Activated naive CD4-positive, alpha-beta T cell treated with anti-CD3 and anti-CD28 coated beads, Interleukin-2, amount 10 ng/mL, durations not matched to agents 7 days and 5 days (primary cell): ENCODE measurements around the gene AIFM1.
"Not testable (repeated sequence)": the region's sequence is repeated elsewhere in the genome, so short reads cannot be mapped to it uniquely, and the experiment has no call there.

Source experiments
- CTCF ChIA-PET: fragments of 350-600 bp; sonication (Branson Sonifier 250); formaldehyde crosslinking; loops from one replicate; lab custom pipeline; 2021; ENCODE audit warnings: antibody characterized with exemption; lab: Charles Lee
- DNase-seq: peaks from one replicate; pipeline ENCODE4 v3.0.0-alpha.2; 2020
- H3K27ac Mint-ChIP-seq: one replicate; pipeline ENCODE4 v1.8.0; 2021; ENCODE audit warnings: mild to moderate bottlenecking, moderate library complexity, mixed read lengths
- H3K27me3 Mint-ChIP-seq: one replicate; pipeline ENCODE4 v1.8.0; 2021; ENCODE audit warnings: mild to moderate bottlenecking, mixed read lengths
- H3K36me3 Mint-ChIP-seq: one replicate; pipeline ENCODE4 v1.8.0; 2021; ENCODE audit warnings: mixed read lengths
- H3K4me1 Mint-ChIP-seq: one replicate; pipeline ENCODE4 v1.8.0; 2021; ENCODE audit warnings: mixed read lengths
- H3K4me3 Mint-ChIP-seq: one replicate; pipeline ENCODE4 v1.8.0; 2021; ENCODE audit warnings: mild to moderate bottlenecking, moderate library complexity, mixed read lengths
- H3K9me3 Mint-ChIP-seq: one replicate; pipeline ENCODE4 v1.8.0; 2021; ENCODE audit warnings: mixed read lengths

Gene AIFM1

DNA sequence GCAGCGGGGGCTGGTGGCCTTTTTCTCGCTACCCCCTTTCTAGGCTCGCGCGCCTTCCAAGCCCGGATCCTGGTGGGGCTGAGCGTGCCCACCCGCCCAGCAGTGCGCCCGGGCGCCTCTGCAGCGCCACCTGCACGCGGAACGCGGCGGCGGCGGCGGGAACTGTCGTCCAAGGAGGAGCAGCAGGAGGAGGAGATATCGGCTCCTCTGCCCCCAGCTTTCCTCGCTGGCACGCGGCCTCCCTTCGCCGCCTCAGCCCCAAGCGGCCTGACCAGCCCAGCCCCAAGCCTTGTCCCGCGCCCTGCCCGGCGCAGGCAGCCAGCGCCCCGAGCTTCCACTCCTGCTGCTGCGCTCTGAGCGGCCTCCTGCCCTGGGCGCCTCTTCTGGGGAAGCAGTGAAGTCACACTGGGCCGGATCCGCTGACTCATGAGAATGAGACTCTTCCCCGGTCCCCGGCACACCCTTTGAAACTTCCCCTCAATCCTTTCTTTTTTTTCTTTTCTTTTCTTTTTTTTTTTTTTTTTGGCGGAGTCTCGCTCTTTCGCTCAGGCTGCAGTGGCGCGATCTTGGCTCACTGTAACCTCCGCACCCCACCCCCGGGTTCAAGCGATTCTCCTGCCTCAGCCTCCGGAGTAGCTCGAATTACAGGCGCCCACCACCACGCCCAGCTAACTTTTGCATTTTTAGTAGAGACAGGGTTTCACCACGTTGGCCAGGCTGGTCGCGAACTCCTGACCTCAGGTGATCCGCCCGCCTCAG, 44.7 kb downstream of the AIFM1 start:
- Mint-ChIP-seq H3K9me3 (no peaks in the 10 kb centered on the region), H3K36me3 (peaks cover 11% of the 10 kb centered on the region), H3K4me1 (peaks cover 18% of the 10 kb centered on the region), H3K27me3 (no peaks in the 10 kb centered on the region), H3K4me3 (peak overlapping the region; percentile 53), H3K27ac (no peak overlapping the region)
- DNase-seq, result peak; percentile 69
- CTCF ChIA-PET, result interaction anchor here (0.7 to 5.3 kb wide), 7 partner anchors 11 to 55 kb away, joined by 3 to 68 read pairs (median 4); no protein-coding TSS in a partner anchor

GRCh38 chrX:130120321-130120731, 45.3 kb downstream of the AIFM1 start:
- peaks cover 3% of the 10 kb centered on the region for H3K27me3 Mint-ChIP-seq

DNA sequence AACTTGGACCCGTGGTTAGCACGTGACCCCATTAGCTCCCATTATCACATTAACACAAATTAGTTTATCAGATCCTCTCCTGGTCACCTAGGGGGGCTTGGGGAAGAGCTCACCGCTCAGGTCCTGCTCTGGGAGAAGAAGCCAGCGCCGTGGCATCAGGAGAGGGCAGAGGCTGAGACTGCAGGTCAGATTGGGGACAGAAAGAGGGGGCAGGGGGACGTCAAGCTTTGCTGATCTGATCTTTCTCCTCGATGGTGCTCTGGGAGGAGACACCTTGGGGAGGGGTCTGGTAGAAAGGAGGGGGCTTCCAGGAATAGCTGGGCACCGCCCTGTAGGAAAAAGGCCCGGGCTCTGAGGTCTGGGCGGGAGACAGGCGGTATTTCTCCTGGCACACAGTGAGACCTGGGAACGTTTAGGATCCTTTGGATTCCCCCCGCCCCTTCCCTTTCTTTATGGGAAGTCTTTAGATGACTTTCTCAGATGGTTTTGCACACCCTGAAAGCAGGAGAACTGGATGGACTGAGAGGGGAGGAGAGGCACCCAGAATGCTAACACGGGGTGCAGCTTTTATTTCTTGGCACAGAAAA, 46.2 kb downstream of the AIFM1 start:
- peaks cover 18% of the 10 kb centered on the region for H3K4me1 Mint-ChIP-seq

More at GRCh38 chrX:130120321-130120731, 45.3 kb downstream of the AIFM1 start:
- no peak overlapping the region for H3K27ac Mint-ChIP-seq
- no peak for DNase-seq
- CTCF ChIA-PET, result interaction anchor here (0.9 to 5.3 kb wide), 4 partner anchors 11 to 39 kb away, joined by 3 to 68 read pairs (median 10); no protein-coding TSS in a partner anchor
- peaks cover 18% of the 10 kb centered on the region for H3K4me1 Mint-ChIP-seq
- peaks cover 10% of the 10 kb centered on the region for H3K36me3 Mint-ChIP-seq
- peak overlapping the region; percentile 53 for H3K4me3 Mint-ChIP-seq
- H3K9me3 Mint-ChIP-seq, result no peaks in the 10 kb centered on the region

GRCh38 chrX:130118441-130119311, 47.0 kb downstream of the AIFM1 start:
- CTCF ChIA-PET, result interaction anchor here (0.8 to 5.3 kb wide), 4 partner anchors 13 to 50 kb away, joined by 3 to 68 read pairs (median 4); no protein-coding TSS in a partner anchor
- H3K27ac Mint-ChIP-seq, result no peak overlapping the region
- peaks cover 14% of the 10 kb centered on the region for H3K27me3 Mint-ChIP-seq
- no peaks in the 10 kb centered on the region for H3K9me3 Mint-ChIP-seq
- H3K4me3 Mint-ChIP-seq, result no peak overlapping the region
- H3K36me3 Mint-ChIP-seq, result peaks cover 5% of the 10 kb centered on the region
- H3K4me1 Mint-ChIP-seq, result peaks cover 18% of the 10 kb centered on the region
- DNase-seq, result no peak

More for the DNA sequence above, 46.2 kb downstream of the AIFM1 start:
- no peak overlapping the region for H3K27ac Mint-ChIP-seq
- H3K27me3 Mint-ChIP-seq, result peaks cover 9% of the 10 kb centered on the region
- CTCF ChIA-PET, result interaction anchor here (0.8 to 5.3 kb wide), 5 partner anchors 14 to 50 kb away, joined by 3 to 68 read pairs (median 5); no protein-coding TSS in a partner anchor
- no peak overlapping the region for H3K4me3 Mint-ChIP-seq
- no peaks in the 10 kb centered on the region for H3K9me3 Mint-ChIP-seq
- DNase-seq, result no peak
- peaks cover 5% of the 10 kb centered on the region for H3K36me3 Mint-ChIP-seq

DNA sequence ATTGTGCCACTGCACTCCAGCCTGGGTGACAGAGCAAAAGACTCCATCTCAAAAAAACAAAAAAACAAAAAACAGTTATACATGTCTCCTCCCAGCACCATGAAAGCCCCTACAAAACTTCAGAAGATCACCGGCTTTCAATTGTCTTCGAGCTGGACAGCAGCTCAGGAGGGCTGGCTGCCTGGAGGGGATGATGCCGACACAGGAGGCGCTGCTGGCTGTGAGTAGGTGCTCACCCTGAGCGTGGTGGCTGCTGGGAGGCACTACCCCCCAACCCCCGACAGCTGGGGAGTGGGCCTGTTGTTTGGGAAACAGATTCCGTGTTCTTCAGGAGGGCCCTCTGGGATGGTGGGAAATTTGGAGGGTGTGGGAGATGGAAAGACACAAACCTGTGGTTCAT, 48.5 kb downstream of the AIFM1 start:
- no peak for DNase-seq
- Mint-ChIP-seq H3K4me3 (no peak overlapping the region), H3K9me3 (no peaks in the 10 kb centered on the region), H3K4me1 (peaks cover 18% of the 10 kb centered on the region), H3K36me3 (no peaks in the 10 kb centered on the region), H3K27ac (no peak overlapping the region), H3K27me3 (peaks cover 14% of the 10 kb centered on the region)
- CTCF ChIA-PET, result interaction anchor here (1.3 kb wide), 1 partner anchor 38 kb away, joined by 4 read pairs; no protein-coding TSS in a partner anchor

GRCh38 chrX:130115119-130115885, 50.3 kb downstream of the AIFM1 start:
- H3K4me3 Mint-ChIP-seq, H3K36me3 Mint-ChIP-seq, DNase-seq, CTCF ChIA-PET, H3K9me3 Mint-ChIP-seq, H3K27ac Mint-ChIP-seq: not testable (repeated sequence)
- peaks cover 19% of the 10 kb centered on the region for H3K27me3 Mint-ChIP-seq
- H3K4me1 Mint-ChIP-seq, result peaks cover 20% of the 10 kb centered on the region

DNA sequence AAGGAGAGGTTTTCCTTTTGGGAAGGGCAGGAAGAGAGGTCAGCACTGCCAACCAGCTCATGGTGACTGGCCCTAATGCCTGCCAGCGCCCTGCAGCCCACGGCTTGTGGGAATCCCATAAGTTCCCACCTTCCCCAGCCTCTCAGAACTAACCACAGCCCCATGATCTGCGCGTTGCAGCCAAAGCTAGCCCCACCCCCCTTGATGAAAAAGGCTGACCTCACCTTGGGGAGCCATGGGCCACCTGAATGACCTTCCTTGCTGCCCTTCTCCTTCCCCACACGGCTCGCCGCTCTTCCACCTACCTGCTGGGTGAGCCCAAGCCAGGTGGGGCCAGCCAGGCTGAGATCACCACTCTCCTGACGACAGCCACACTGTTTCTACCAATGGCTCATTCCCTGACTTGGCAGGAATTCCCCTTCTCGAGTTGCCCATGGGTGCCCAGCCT, 51.5 kb downstream of the AIFM1 start:
- H3K4me1 Mint-ChIP-seq, result peaks cover 12% of the 10 kb centered on the region
- H3K36me3 Mint-ChIP-seq, result peaks cover 1% of the 10 kb centered on the region
- no peak overlapping the region for H3K27ac Mint-ChIP-seq
- no peaks in the 10 kb centered on the region for H3K9me3 Mint-ChIP-seq
- H3K27me3 Mint-ChIP-seq, result peaks cover 19% of the 10 kb centered on the region
- CTCF ChIA-PET, result no interaction called here
- no peak for DNase-seq
- no peak overlapping the region for H3K4me3 Mint-ChIP-seq

DNA sequence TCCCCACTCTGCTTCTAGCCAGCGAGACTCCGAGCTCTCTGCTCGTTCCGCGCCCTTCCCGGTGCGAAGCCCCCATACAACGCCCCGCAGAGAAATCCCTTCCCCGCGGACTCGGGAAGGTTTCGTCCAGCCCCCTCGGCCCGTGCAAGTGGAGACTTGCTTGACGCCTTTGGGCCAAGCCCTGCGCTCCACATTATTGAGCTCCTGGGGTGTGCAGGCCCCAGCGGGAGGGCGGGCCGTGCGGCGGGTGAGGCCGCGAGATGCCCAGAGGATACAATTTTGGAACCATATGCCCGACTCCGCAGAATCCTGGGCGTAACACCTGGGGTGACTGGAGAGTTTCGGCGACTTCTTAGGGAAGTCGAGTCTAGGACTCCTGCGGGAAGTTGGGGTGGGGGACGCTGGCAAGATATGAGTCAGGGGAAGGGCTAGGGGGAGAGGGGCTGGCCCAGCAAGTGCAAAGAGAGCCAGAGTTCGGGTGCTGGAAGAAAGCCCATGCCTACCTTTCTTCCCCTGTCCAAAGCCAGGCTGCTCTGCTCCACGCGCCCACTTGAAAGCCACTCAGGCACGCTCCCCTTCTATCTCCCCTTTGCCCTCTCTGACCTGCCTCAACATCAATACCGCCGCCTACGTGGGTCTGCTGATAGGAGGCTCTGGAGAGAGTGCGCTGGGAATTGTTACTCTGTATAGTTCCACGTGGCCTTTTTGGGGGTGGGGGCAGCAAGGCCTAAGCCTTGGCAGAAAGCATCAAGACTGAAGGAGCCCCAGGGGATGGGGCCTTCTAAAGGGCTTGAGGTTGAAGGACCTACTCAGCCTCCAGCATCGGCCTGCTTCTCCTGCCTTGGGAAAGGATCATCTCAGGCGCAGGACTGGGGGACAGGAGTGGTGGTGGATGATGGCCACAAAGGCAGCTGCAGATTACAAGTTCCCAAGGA, 54.2 kb downstream of the AIFM1 start:
- Mint-ChIP-seq H3K9me3 (no peaks in the 10 kb centered on the region), H3K4me3 (peak overlapping the region; percentile 49), H3K27ac (peak overlapping the region; percentile 20), H3K27me3 (peaks cover 19% of the 10 kb centered on the region), H3K36me3 (peaks cover 7% of the 10 kb centered on the region), H3K4me1 (peaks cover 22% of the 10 kb centered on the region)
- DNase-seq, result no peak
- CTCF ChIA-PET, result interaction anchor here (0.8 kb wide), 1 partner anchor 32 kb away, joined by 3 read pairs; no protein-coding TSS in a partner anchor

GRCh38 chrX:130110379-130111219, 55.0 kb downstream of the AIFM1 start, which contains the start of gene ELF4:
TSS of gene ELF4 (minus strand) at chrX:130110497. CDS start at chrX:130081330, 29,167 bp downstream.
- Mint-ChIP-seq H3K36me3 (peaks cover 9% of the 10 kb centered on the region), H3K27ac (peak within 1 kb of the TSS; percentile 83), H3K9me3 (no peaks in the 10 kb centered on the region), H3K27me3 (peaks cover 18% of the 10 kb centered on the region), H3K4me3 (peak within 1 kb of the TSS; percentile 95), H3K4me1 (peaks cover 26% of the 10 kb centered on the region)
- peak; percentile 70 for DNase-seq
- CTCF ChIA-PET, result interaction anchor here (0.8 kb wide), 1 partner anchor 31 kb away, joined by 3 read pairs; no protein-coding TSS in a partner anchor

DNA sequence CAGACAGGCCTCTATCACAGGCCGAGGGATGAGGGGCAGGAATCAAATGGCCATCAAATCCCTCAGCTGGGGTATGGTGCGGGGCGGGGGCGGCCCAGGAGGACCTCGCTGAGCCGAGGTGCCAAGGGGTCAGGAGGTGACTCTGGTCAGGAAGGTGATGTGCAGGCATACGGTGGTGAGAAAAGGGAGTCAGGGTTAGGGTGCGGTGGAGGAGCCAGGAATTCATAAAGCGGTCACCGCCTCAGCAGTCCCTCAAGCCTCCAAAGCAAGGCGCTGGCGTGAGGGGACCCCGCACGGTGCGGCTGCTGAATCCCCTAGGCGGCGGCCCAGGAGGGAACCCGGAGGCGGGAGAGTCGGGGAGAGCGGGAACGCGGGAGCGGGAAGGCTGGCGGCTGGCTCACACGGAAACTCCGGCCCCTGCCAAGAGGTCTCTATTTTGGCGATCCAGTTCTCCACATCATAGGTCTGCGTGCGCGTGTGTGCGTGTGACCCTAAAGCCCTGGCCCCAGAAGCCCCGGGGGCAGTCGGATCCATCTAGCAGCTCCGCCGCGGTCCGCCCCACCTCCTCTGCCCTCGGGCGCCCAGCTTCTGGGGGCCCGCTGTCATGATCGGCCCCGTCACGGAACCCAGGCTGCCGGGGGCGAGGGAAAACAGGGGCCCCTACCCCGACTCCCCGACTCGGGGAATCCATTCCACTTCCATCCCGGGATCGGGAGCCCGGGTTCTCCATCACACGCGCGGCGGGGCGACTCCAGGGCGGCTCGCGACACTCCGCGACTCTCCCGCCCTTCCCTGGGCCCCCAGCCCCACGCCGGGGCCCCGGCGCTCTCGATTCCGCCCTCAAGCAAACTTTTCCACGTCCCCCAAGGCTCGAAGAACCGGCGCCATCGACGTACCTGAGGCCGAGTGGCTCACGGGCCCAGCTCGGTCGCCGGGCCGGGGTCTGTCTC, 55.9 kb downstream of the AIFM1 start:
- peaks cover 31% of the 10 kb centered on the region for H3K4me1 Mint-ChIP-seq
- CTCF ChIA-PET, result interaction anchor here (0.9 to 1.3 kb wide), 3 partner anchors 11 to 30 kb away, joined by 3 to 5 read pairs (median 3); no protein-coding TSS in a partner anchor
- no peaks in the 10 kb centered on the region for H3K9me3 Mint-ChIP-seq

More for the DNA sequence above, 55.9 kb downstream of the AIFM1 start:
- peak overlapping the region; percentile 95 for H3K4me3 Mint-ChIP-seq
- peaks cover 11% of the 10 kb centered on the region for H3K36me3 Mint-ChIP-seq
- no peak for DNase-seq
- peaks cover 13% of the 10 kb centered on the region for H3K27me3 Mint-ChIP-seq
- peak overlapping the region; percentile 83 for H3K27ac Mint-ChIP-seq
